RKO (cell line): ENCODE results near the gene ATG13.

Experiments used
- DNase-seq: peaks from one replicate; pipeline ENCODE4 v3.0.0-alpha.2; 2016; ENCODE audit warnings: low spot score

Gene ATG13

DNA sequence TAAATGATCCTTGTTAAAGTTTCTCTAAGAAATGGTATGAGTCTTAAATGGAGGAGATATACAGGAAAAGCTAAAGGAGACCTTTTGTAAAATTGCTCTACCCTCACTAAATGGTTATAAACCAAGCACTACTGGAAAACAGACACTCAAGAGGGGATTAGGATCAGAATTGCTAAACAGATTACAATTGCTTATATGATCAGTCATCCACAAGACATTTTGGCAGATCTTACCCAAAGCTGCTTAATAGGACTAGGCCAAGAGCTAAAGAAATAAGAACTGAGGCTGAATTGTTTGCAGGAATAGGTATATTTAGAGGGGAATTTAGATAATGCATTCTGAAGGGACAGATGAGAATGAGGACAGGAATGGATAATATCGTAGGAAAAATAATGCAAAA is 9.8 kb upstream of the ATG13 start:
- no peak for DNase-seq

DNA sequence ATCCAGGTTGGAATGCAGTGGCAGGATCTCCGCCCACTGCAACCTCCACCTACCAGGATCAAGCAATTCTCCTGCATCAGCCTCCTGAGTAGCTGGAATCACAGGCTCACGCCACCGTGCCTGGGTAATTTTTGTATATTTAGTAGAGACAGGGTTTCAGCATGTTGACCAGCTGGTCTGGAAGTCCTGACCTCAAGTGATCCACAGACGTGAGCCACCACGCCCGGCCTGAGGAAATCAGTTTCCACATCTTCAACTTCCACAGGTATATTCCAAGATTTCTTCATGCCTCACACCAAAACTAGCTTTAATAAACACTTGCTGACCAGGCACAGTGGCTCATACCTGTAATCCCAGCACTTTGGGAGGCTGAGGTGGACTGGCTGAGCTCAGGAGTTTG is 8.0 kb upstream of the ATG13 start:
- DNase-seq, result no peak

- no peak for DNase-seq
Observed at GRCh38 chr11:46611526-46612304, 5.6 kb upstream of the ATG13 start.

DNA sequence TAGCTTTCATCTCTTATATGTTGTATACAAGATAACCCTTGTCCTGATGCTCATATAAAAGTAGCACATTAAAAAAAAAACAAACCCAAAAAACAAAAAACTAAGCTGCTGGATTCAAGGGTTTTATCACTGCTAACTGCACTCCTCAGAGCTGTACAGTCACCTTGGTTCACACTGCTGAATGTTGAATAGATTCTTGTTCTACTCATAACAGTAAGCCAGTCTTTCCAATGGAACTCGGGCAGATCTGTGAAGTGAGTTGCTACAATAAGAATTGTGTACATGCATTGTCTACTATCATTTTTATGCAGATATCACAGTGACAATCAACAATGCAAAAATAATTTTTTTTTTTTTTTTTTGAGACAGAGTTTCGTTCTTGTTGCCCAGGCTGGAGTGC is 5.0 kb upstream of the ATG13 start:
- no peak for DNase-seq

GRCh38 chr11:46615756-46616155 is 1.6 kb upstream of the ATG13 start:
- DNase-seq, result peak; percentile 64

- peak; percentile 47 for DNase-seq
Observed at GRCh38 chr11:46616551-46617133, 711 bp upstream of the ATG13 start.

DNA sequence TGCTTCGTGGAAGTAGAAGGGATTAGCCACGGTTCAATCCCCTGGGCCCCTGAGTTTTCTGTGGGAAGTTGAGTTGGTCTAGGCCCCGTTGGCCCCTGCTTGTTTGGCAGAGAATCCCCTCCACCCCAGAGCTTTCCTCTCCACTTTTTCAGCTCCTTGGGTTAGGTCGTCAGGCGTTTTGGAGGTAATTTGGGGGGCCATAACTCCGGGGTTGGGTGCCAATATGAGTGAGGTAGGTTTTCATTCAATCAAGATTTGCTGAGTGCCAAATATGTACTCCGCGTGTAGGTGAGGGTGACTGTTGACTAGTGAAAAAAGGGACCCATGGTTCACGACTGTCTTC is 590 bp downstream of the ATG13 start:
- DNase-seq, result no peak

- peak; percentile 29 for DNase-seq
Observed at GRCh38 chr11:46618837-46619236, 1.5 kb downstream of the ATG13 start.

GRCh38 chr11:46625406-46625805 is 8.1 kb downstream of the ATG13 start:
- DNase-seq, result no peak

- DNase-seq, result no peak
Observed at GRCh38 chr11:46628961-46629360, 11.6 kb downstream of the ATG13 start.

DNA sequence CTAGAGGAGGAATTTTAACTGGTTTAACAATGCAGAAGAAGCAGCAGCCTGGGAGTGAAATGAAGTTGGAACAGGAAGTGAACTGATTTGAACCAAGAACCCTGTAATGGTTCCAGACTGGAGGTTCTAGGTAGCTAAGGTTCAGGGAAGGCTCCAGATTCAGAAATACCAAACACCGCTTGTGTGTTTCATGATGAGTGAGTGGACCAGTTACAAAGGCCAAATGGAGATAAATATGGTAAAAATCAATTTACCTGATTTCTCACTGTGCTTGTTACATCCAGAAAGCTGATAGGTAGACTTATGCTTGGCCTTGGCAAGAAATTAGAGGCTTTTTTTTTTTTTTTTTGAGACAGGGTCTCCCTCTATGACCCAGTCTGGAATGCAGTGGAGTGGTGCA is 12.9 kb downstream of the ATG13 start:
- DNase-seq, result no peak

DNA sequence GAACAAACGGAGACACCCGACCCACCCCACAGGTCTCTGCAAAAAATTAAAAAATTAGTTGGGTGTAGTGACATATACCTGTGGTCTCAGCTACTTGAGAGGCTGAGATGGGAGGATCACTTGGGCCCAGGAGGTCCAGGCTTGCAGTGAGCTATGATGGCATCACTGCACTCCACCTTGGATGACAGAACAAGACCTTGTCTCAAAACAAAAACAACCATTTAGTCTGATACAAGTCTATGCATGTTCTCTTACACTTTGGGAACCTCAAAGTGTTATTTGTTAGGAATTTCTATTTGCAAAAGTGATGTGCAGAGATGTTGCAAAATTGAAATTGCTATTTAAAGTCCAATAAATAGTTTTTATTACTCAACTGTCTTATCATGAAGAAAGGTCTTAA is 14.3 kb downstream of the ATG13 start:
- DNase-seq, result no peak

- no peak for DNase-seq
Observed at GRCh38 chr11:46632502-46632901, 15.1 kb downstream of the ATG13 start.

DNA sequence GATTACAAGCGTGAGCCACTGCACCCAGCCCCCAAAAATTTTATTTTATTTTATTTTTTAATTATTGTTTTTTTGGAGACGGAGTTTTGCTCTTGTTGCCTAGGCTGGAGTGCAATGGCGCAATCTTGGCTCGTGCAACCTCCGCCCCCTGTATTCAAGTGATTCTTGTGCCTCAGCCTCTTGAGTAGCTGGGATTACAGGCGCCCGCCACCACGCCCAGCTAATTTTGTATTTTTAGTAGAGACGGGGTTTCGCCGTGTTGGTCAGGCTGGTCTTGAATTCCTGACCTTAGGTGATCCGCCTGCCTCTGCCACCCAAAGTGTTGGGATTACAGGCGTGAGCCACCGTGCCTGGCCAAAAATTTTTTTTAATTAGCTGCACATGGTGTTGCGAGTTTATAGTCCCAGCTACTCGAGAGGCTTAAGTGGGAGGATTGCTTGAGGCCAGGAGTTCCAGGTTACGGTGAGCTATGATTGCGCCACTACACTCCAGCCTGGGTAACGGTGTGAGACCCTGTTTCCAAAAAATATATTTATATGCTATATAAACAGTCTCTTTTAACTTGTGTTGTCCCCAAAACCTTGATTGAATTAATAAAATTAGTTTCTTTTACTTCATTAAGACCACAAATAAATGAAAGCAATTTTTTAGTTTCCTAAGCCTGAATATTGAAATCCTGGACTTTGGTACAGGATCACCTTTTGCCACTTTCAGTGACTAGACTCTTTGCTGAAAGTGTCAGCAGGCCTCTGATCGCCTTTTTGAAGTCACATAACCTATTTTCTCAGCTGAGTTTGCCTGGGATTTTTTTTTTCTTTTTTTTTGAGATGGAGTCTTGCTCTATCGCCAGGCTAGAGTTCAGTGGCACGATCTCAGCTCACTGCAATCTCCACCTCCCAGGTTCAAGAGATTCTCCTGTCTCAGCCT is 16.2 kb downstream of the ATG13 start:
- DNase-seq, result no peak

DNA sequence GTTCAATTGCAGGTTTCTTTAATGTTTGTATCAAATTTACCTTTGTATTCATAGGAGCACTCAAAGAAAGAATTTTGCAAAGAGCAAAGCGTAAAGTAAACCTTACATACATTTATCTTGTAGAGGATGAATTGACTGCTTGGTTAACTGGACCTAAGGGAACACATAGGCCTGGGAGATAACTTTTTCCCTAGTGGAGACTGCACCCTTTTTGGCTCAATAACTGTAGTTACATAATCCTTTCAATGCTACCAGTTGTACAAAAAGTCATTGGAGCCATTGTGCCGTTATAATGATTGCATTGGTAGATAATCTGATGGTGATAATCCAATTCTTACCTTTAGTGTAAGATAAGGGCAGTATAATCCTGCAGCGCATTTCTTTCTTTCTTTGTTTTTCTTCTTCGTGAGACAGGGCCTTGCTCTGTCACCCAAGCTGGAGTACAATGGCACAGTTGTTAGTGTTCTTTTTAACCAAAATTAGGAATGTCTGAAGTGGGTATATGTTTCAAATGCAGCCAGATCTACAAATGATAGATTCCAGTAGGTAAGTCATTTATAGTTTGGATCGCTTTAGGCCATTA is 18.3 kb downstream of the ATG13 start:
- DNase-seq, result no peak

DNA sequence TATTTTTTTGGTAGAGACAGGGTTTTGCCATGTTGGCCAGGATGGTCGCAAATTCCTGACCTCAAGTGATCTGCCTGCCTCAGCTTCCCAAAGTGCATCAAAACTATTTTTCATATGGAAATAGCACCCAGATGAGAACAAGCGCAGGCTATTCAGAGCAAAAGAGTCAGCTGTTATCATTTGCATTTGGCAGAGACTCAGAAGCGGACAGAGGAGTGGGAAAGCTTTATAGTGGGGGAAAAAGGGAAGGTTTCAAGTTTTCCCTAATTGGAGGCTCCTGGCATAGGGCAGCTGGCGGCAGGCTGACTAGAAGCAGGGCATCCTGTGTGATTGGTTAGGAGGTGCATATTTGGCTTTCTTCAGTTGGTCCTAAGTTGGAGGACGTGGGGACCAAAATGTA is 20.2 kb downstream of the ATG13 start:
- DNase-seq, result no peak

DNA sequence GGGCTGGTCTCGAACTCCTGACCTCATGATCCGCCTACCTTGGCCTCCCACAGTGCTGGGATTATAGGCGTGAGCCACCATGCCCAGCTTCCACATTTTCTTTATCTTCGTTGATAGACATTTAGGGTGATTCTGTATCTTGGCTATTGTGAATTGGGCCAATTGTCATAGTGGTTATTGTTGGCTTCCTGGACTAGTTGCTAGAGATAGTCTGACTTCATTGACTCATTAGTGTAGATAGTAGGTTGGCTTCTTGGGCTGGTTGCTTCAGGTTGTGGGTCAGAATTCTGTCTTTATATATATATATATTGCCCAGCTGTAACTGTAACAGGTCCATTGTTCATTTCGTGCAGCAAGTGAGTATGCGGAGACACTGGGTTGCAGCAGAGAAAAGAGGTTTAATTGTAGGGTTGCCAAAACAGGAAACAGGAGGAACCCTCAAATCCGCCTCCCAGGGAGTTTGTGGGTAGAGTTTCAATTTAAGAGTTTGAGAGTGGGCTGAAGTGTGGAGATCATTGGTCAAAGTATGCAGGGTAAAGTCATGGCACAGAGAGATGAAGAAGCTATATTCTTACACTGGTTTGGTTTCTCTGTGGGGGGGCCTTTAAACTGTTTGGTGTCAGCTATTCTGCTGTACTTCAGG is 22.0 kb downstream of the ATG13 start:
- no peak for DNase-seq

DNA sequence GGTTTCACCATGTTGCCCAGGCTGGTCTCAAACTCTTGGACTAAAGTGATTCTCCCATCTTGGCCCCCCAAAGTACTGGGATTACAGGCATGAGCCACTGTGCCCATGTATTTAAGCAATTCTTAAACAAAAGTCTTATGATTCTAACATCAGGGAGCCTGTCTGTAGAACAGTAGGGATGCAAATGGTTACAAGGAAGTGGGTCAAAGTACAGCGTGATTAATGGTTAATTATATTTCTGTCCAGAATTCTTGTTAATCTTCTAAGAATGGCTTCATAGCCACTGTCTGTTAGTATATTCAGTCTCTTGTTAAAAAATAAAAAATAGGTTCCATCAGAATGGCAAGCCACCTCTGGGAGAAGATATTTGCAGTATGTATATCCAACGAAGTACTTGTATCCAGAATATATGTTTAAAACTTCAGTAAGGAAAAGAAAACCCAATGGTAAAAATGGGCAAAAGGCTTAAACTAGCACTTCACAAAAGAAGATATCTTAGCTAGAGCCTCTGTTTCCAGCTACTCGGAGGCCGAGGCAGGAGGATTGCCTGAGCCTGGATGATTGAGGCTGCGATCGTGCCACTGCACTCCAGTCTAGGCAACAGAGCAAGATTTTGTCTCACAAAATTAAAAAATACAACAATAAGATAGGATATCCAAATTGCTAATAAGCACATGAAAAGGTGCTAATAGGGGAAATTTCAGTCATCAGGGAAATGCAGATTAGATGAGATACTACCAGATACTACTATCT is 22.9 kb downstream of the ATG13 start:
- no peak for DNase-seq

GRCh38 chr11:46641639-46642038 is 24.3 kb downstream of the ATG13 start:
- no peak for DNase-seq

GRCh38 chr11:46642627-46643335 is 25.4 kb downstream of the ATG13 start:
- no peak for DNase-seq

DNA sequence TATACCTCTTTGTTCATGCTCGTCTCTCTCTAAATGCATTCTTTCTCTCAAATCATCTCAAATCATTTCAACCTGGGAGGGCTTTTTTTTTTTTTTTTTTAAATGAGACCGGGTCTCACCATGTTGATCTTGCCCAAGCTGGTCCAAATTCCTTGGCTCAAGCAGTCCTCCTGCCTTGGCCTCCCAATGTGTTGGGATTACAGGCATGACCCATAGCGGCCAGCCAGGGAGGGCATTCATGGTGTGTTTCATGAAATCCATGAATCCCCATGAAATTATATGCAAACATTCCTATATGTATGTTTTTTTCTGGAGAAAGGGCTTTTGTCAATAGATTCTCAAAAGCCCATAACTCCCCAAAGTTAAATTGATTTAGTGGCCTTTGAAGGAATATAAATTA is 26.2 kb downstream of the ATG13 start:
- DNase-seq, result no peak
